Activated T-cell treated with anti-CD3 and anti-CD28 coated beads, Interleukin-2, amount 50 U/mL, for 48 hours (primary cell): Measurements from ENCODE around the gene AXIN1.
"Not testable (repeated sequence)": the region's sequence is repeated elsewhere in the genome, so short reads cannot be mapped to it uniquely, and the experiment has no call there.

Experiments used
- DNase-seq, 2 experiments: peaks; one replicate each; pipeline ENCODE4 v3.0.0-alpha.2; 2020

Gene AXIN1

GRCh38 chr16:353404-354290 lies 1.1 kb upstream of the AXIN1 start:
- no peak for DNase-seq

DNA sequence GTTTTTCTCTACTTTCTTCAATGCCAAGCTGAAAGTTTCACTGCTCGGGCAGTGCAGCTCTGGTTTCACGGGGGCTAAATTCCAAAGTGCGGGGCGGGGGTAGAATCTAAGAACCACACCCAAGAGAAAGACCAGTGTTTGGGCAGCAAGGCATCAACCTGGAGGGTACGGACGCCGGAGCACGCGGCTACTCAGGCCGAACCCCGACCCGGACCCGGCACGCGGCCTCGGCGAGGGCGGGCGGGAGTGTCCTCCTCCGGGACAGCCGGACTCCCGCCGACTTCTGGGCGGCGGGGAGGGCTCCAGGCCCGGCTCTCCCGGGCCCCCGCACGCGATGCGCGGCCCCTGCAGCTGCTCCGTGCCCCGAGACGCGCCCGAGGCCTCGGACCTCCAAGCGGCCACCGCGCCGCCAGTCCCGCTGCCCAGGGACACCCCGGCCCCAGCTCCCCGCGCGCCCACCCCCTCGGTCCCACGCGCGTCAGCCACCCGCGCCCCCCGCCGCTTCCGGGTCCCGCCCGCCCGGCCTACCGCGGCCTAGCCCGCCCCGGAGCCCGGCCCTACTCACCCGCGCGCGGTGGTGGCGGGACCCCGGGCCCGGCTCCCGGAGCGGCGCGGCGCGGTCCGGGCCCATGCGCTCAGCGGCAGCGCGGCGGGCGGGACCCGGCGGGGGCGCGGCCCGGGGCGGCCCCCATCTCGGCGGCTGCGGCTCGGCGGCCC lies 561 bp downstream of the AXIN1 start:
- no peak for DNase-seq

DNA sequence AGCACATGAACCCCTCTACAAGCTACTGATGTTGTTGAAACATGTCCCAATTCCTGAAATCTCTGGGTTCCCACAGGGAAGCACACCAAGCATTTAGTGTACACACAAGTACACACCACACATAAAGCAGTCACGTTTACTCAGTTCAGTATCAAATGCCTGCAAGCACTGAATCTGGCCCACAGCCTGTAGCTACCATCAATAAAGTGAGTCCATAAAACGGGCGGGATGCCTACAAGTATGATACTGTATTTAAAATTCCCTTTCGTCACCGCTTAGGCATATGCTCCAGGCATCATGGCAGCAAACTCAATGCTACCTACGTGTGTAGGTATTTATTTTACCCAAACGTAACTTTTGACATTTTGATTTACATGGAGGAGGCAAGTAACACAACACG lies 2.3 kb downstream of the AXIN1 start:
- DNase-seq, result no peak

DNA sequence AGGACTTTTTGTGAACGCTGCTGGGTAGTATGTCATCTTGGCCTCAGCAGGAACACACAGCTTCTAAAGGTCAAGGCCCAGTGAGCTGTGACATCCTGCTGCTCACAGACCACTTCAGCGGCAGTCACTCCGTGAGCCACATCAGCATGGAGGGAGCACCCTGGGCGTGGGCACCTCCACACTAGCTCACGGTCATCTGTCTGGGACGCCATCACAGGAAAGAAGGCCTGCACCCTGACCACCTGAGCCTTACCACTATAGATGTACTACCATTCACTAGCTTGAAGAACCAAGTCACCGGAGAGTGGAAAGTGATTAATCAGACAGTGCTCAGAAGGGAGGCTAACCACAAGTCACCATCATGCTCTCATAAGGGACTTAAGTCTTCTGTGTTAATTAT lies 3.3 kb downstream of the AXIN1 start:
- no peak for DNase-seq

GRCh38 chr16:348495-348894 lies 4.0 kb downstream of the AXIN1 start:
- not testable (repeated sequence) for DNase-seq

GRCh38 chr16:347203-347602 lies 5.3 kb downstream of the AXIN1 start:
- DNase-seq, result no peak

DNA sequence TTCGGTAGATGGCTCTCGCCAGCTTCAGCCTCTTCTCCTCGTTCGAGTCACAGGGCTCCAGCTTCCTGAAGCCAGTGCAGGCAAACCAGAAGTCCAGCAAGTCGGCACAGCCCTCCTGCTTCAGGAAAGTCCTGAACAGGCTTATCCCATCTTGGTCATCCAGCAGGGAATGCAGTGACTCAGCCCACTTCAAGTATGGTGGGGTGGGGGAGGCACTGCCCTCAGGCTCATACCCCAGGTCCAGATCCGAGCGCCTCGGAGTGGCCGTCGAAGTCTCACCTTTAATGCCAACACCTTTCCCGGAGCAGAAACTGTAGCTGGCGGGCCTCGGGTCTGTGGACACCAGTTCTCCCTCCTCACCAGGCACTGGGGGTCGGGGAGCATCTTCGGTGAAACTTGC lies 5.9 kb downstream of the AXIN1 start:
- DNase-seq, result no peak

DNA sequence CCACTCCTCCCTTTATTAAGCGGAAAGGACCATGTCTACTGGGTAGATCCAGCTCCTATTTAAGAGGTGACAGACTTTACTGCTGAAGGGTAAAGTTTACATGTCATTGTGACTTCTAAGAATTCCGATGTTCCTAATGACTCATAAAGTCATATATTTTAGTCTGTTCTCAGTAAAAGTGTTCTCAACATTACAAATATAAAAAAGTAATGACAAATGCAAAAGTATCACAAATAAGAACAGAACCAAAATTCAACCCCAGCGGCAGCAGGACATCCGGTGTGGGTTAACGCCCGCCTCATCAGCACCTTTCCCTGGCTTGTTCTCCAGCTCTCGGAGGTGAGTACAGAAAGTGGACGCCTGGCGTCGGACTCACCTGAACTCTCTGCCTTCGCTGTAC lies 6.8 kb downstream of the AXIN1 start:
- no peak for DNase-seq

- DNase-seq, result no peak
Measured at GRCh38 chr16:342455-343213, 9.9 kb downstream of the AXIN1 start.

DNA sequence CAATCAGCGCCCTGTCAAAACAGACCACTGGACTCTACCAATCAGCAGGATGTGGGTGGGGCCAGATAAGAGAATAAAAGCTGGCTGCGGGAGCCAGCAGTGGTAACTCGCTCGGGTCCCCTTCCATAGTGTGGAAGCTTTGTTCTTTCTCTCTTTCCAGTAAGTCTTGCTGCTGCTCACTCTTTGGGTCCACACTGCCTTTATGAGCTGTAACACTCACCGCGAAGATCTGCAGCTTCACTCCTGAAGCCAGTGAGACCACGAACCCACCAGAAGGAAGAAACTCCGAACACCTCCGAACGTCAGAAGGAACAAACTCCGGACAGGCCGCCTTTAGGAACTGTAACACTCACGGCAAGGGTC lies 10.6 kb downstream of the AXIN1 start:
- not testable (repeated sequence) for DNase-seq

- DNase-seq, result not testable (repeated sequence)
Measured at GRCh38 chr16:341095-341973, 11.2 kb downstream of the AXIN1 start.

DNA sequence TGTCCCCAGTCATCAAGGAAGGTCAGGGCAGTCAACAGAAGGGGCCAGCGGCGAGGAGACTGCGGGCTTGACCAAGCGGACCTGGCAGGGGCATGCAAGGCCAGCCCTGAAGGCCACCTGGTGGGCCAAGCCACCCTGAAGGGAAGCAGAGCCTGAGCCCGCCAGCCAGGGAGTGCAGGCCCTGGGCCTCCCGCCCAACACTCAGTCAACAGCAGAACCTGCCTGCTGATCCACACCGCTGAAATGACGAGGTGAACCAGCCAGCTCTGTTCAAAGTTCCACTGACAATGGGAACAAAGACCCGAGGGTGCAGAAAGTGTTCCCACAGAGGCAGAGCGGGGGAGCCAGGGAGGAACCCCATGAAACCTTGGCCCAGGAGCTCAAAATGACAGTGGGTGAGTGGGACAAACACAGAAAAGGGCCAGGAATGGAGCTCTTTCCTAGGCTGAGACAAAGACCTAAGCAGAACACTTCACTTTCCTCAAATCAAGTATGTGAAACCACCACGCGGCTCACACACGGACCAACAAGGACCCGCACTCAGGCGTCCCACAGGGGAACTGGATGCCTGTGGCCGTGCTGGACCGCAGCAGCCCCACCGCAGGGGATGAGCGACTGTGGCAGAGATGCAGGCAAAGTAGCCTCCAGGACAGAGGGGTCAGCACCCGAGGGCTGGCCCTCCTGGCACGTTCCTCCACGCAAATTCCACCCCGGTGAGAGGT lies 12.0 kb downstream of the AXIN1 start:
- DNase-seq, result no peak

DNA sequence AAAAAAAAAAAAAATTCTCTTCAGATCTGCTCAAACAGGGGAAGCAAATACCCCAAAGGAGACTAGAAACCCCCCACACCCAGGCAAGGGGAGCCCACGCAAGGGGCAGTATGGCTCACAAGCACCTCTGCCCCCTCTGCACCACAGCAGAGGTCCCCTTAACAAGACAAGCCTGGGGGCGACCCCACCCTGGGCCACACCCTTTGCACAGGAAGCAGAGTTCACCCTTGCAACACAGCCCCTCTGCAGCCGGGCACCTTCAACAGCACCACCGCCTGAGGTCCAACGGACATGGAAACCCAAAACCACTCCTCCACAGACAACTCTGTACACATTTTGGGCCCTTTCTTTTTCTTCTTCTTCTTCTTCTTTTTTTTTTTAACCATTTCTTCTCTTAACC lies 12.8 kb downstream of the AXIN1 start:
- no peak for DNase-seq

DNA sequence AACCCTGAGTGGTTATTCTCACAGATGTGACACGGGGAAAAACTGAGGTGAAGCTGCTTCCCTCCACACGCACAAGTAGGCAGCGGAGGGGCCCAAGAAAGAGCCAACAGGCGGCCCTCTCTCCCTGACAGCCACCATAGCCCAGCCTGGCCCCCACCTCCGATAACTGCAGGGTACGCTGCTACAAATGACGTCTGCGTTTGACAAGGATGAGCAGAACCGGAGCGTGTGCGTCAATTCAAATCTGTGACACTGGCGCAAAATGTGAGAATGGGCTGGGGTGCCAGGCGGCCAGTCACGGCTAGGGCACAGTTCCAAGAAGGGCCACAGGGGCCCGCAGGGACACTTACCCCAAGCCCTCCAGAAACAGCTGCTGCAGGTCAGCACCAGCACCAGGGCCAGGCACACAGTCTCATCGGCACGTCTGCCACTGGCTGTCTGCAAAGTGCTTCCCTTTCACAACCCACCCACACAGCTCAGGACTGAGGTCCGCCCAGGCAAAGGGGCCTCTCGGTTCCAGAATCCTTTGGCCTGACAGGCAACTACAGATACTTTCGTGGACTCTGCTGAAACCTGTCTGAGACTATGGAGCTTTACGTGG lies 14.4 kb downstream of the AXIN1 start:
- DNase-seq, result no peak

GRCh38 chr16:337437-337836 lies 15.1 kb downstream of the AXIN1 start:
- DNase-seq, result no peak

GRCh38 chr16:336269-336668 lies 16.3 kb downstream of the AXIN1 start:
- DNase-seq, result no peak

DNA sequence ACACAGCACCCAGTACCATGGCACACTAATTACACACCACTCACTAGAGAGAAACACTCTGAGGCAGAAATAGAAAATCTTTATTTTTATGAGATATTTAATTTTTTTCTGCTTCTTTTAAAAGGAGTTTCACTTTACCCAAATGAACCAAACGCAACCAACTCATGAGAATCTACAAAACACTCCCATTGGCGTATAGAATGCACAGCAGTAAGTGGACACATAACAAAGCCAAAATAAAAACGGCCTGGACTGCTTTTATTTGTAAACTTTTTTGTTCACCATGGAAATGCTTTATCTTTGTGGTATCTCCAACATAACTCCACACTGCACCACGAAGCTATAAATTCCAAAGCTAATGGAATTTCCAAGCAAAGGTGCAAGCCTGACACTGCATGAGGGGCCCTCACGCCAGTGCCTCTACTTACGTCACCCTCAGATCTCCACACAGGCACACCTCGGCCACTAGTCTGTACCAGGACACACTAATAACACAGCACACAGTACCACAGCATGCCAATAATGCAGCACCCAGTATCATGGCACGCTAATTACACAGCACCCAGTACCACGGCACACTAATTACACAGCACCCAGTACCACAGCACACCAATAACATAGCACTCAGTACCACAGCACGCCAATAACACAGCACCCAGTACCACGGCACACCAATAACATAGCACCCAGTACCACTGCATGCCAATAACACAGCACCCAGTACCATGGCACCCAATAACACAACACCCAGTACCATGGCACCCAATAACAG lies 17.5 kb downstream of the AXIN1 start:
- DNase-seq, result not testable (repeated sequence)

DNA sequence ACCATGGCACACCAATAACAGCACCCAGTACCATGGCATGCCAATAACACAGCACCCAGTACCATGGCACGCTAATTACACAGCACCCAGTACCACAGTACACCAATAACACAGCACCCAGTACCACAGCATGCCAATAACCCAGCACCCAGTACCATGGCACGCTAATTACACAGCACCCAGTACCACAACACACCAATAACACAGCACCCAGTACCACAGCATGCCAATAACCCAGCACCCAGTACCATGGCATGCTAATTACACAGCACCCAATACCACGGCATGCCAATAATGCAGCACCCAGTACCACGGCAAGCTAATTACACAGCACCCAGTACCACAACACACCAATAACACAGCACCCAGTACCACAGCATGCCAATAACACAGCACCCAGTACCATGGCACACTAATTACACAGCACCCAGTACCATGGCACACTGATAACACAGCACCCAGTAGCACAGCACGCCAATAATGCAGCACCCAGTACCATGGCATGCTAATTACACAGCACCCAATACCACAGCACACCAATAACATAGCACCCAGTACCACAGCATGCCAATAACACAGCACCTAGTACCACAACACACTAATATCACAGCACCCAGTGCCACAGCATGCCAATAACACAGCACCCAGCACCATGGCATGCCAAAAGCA lies 18.2 kb downstream of the AXIN1 start:
- not testable (repeated sequence) for DNase-seq

DNA sequence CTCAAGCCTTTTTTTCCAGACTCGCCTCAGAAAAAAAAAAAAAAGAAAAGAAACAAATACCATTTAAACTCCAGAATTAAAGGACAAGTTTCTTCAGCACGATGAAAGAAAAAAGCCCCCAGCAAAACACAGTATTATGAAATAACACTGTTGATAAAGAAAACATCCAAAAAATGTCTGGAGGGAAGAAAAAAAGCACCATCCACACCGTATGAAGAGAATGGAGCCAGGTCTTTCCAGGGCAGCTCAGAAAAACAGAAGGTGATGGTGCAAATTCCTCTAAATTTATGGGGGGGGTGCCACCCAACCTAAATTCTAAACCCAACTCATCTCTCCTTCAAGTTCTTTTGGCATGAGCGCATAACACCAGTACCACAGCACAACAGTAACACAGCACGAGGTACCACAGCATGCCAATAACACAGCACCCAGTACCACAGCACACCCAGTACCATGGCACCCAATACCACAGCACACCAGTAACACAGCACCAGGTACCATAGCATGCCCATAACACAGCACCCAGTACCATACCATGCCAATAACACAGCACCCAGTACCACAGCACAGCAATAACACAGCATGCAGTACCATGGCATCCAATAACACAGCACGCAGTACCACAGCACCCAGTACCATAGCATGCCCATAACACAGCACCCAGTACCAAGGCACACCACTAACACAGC lies 19.0 kb downstream of the AXIN1 start:
- DNase-seq, result no peak
